ENCODE data around the gene TRIM46.
"Not testable (repeated sequence)": the region's sequence is repeated elsewhere in the genome, so short reads cannot be mapped to it uniquely, and the experiment has no call there.

- not testable (repeated sequence) for TF ChIP-seq CTCF (IDR thresholded peaks at IDR 0.05; ENCODE audit: insufficient read depth, low read depth, low read length); EZH2 (IDR thresholded peaks at IDR 0.05; ENCODE audit: insufficient read depth, low read length)
Measured at GRCh38 chr1:155162631-155163030, 11.0 kb upstream of the TRIM46 start.

Data from astrocyte (in vitro differentiated cells and primary cell).